Uterus (tissue), 2 donors: ENCODE results near the gene VSIG4.

Experiments
- CTCF ChIP-seq, 4 experiments: fragments of 200-600 bp in 2 of 4; fragments of 450-650 bp in 2 of 4; sonication (generic) in 2 of 4; IDR thresholded peaks; one replicate each; pipeline ENCODE4 v1.5.1; 2016 to 2019; ENCODE audit warnings: antibody characterized with exemption in 4 of 4, mild to moderate bottlenecking in 2 of 4, moderate library complexity in 1 of 4
- POLR2A ChIP-seq, 2 donors: fragments of 450-650 bp; IDR thresholded peaks; one replicate each; pipeline ENCODE4 v1.6.1; 2016; ENCODE audit warnings: antibody characterized with exemption in 2 of 2, mild to moderate bottlenecking in 1 of 2, moderate library complexity in 1 of 2

GRCh38 chrX:66035667-66036066, 4.2 kb downstream of the VSIG4 start:
- no peak for TF ChIP-seq CTCF (IDR thresholded peaks at IDR 0.05)
- no peak for TF ChIP-seq POLR2A (IDR thresholded peaks at IDR 0.05)
